GM19351 (cell line): Measurements from ENCODE around the gene NFX1.
A peak's percentile ranks its signal among the peaks of the same experiment; 100 is the strongest.

Source experiments
- ATAC-seq: cut with Tn5 transposase; IDR thresholded peaks from one replicate; pipeline ENCODE4 v1.9.1; 2021; ENCODE audit warnings: mild to moderate bottlenecking, moderate library complexity; ENCODE audit not compliant: unreplicated experiment

NFX1 gene

DNA sequence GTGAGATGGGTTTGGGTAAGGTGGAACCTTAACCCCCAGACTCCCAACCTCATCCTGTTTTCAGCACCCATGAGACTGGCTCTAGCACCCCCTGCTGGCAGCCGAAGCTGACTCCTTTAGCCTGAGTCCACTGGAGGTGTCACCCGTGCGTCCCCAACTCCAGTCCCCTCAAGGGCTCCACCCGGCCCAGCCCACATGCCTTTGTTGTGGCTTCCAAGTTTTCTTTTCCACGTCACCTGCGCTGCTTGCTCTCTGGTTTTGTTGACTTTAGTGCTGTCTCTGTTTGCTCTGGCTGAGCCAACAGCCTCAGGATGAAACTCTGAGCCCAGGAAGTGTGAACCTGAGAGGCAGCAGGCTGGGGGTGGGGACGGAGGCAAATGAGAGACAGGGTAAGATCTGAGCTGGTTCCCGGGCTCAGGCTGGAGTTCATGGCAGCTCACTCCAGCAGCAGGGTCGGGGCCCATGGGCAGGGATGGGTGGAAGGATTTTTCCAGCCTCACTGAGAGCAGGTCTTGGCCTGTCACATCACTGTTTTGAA is 125.3 kb downstream of the NFX1 start:
- peak; percentile 88 for ATAC-seq

DNA sequence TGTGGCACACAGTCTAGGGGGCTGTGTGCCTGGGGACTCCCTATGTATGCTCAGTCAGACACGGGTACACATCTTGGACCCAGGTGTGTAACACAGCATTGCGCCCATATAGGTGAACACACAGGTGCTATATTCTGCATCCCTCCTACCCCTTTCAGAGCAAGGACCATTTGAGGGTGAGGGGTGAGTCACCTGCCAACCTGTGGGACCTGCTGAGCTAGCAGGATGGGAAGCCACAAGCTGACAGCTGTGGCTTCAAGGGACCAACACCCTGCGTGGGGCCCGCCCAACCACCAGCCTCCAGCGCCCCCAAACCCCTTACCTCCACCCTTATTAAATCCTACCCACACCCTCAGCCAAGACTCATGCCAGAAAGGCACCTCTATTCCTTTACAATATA is 126.7 kb downstream of the NFX1 start:
- ATAC-seq, result no peak

DNA sequence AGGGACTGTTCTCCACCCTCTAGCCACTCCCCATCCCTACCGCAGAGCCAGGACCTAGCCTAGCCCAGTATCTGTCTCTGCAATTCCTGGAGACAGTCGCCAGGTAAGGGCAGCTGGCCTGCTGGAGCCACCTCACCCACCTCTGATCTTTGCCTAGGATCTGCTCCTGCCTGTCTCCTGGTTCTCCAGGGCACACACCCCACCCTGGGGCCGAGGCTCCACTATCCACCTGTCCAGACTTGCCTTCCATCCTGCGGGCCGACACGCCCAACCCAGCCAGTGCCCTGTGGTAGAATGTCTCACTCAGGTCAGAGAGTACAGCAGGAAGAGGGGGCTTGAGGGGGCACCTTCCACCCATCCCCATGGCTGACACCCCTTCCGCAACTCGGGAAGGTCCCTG is 127.8 kb downstream of the NFX1 start:
- ATAC-seq, result no peak

DNA sequence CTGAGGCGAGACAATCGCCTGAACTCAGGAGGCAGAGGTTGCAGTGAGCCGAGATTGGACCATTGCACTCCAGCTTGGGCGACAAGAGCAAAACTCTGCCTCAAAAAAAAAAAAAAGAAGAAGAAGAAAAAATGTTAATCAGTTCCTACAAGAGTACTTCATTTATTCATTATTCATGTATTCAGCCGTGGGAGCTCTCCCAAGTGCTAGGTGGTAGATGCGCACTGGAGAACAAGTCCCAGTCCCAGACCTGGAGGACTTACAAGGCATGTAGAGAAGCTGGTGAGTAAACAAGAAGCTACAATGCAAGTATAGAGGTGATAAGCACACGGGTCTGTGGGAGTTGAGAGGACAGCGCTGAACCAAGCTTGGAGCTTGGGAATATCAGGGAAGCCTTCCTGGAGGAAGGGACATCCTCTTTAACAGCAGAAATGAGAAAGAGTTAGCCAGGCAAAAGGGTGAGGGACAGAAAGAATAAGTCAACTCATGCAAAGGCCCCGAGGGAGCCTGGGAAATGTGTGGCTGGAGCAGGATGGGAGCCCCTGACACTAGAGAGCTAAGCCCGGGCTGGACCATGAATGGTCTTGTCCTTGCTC is 129.5 kb downstream of the NFX1 start:
- ATAC-seq, result no peak
